Karpas-422 (cell line): Measurements from ENCODE around the gene BIN1. TPM values are rescaled to one million over a fixed set of nuclear protein-coding genes. Genes with fewer than 3 reads are reported as not detected.

Experiments used
- DNase-seq: peaks from one replicate; pipeline ENCODE4 v3.0.0-alpha.2; 2015
- H2AFZ ChIP-seq: fragments of 200-600 bp; sonication (generic); 2 replicates; pipeline ENCODE4 v1.6.1; 2014; ENCODE audit warnings: antibody characterized with exemption, low read length, mixed read lengths
- H3K27ac ChIP-seq: fragments of 200-600 bp; sonication (generic); 2 replicates; pipeline ENCODE4 v1.5.1; 2014; ENCODE audit warnings: mild to moderate bottlenecking, low read length, moderate library complexity
- H3K27me3 ChIP-seq: fragments of 200-600 bp; sonication (generic); 2 replicates; pipeline ENCODE4 v1.6.1; 2014; ENCODE audit warnings: low read length, mixed read lengths
- H3K36me3 ChIP-seq: fragments of 200-600 bp; sonication (generic); 2 replicates; pipeline ENCODE4 v1.6.1; 2014; ENCODE audit warnings: low read length, mixed read lengths; ENCODE audit not compliant: insufficient read depth
- H3K4me1 ChIP-seq: fragments of 200-600 bp; sonication (generic); 2 replicates; pipeline ENCODE4 v1.6.1; 2014; ENCODE audit warnings: mild to moderate bottlenecking, low read length, mixed read lengths
- H3K4me2 ChIP-seq: fragments of 200-600 bp; sonication (generic); 2 replicates; pipeline ENCODE4 v1.6.1; 2014; ENCODE audit warnings: low read length, low read depth, mild to moderate bottlenecking; ENCODE audit not compliant: poor library complexity, severe bottlenecking
- H3K4me3 ChIP-seq: fragments of 200-600 bp; sonication (generic); 2 replicates; pipeline ENCODE4 v1.5.1; 2014; ENCODE audit warnings: mild to moderate bottlenecking, antibody characterized with exemption, low read length, mixed read lengths
- H3K79me2 ChIP-seq: fragments of 200-600 bp; sonication (generic); 2 replicates; pipeline ENCODE4 v1.6.1; 2014; ENCODE audit warnings: mild to moderate bottlenecking, low read length, mixed read lengths
- H3K9ac ChIP-seq: fragments of 200-600 bp; sonication (generic); 2 replicates; pipeline ENCODE4 v1.6.0; 2014; ENCODE audit warnings: low read length
- H3K9me2 ChIP-seq: fragments of 200-600 bp; sonication (generic), shearing (Covaris generic); replicated peaks from 2 replicates; pipeline ENCODE4 v1.6.0; 2014; ENCODE audit warnings: mild to moderate bottlenecking, low read length, moderate library complexity; ENCODE audit not compliant: insufficient read depth
- H3K9me3 ChIP-seq: fragments of 300-700, 200-600 bp; sonication (generic); 2 replicates; pipeline ENCODE4 v1.6.1; 2014; ENCODE audit warnings: low read length, mixed read lengths
- H4K20me1 ChIP-seq: fragments of 200-600 bp; sonication (generic); 2 replicates; pipeline ENCODE4 v1.6.1; 2014; ENCODE audit warnings: mild to moderate bottlenecking, antibody characterized with exemption, low read length, low read depth; ENCODE audit not compliant: insufficient read depth
- total RNA-seq: library from RNA; depleted of rRNA; stranded (reverse); fragments of >200 nt; shearing (Covaris generic); gene quantifications from 2 replicates; pipeline ENCODE4 v1.2.3, GENCODE V29; 2014; ENCODE audit warnings: low replicate concordance

The BIN1 gene
- total RNA-seq, 1 experiment from 2014 or later: 8.4 TPM

- no peaks in the 10 kb centered on the region for H3K36me3 ChIP-seq
- H3K4me1 ChIP-seq: no peaks in the 10 kb centered on the region
- no peak overlapping the region for H3K9ac ChIP-seq
- no peaks in the 10 kb centered on the region for H3K9me2 ChIP-seq
- DNase-seq: no peak
- H3K4me3 ChIP-seq: no peak overlapping the region
- no peaks in the 10 kb centered on the region for H3K79me2 ChIP-seq
- no peak overlapping the region for H3K4me2 ChIP-seq
- H4K20me1 ChIP-seq: no peaks in the 10 kb centered on the region
- H3K27ac ChIP-seq: no peak overlapping the region
- H2AFZ ChIP-seq: no peak overlapping the region
- no peaks in the 10 kb centered on the region for H3K9me3 ChIP-seq
- no peaks in the 10 kb centered on the region for H3K27me3 ChIP-seq
These were observed 13.9 kb downstream of the BIN1 start for GRCh38 chr2:127092901-127093516.

- H3K9me2 ChIP-seq: no peaks in the 10 kb centered on the region
- H3K4me2 ChIP-seq: no peak overlapping the region
- H3K4me1 ChIP-seq: peaks cover 4% of the 10 kb centered on the region
- no peak overlapping the region for H3K27ac ChIP-seq
- no peaks in the 10 kb centered on the region for H3K9me3 ChIP-seq
- H3K36me3 ChIP-seq: no peaks in the 10 kb centered on the region
- no peak overlapping the region for H2AFZ ChIP-seq
- no peaks in the 10 kb centered on the region for H4K20me1 ChIP-seq
- H3K27me3 ChIP-seq: no peaks in the 10 kb centered on the region
- H3K9ac ChIP-seq: no peak overlapping the region
- no peaks in the 10 kb centered on the region for H3K79me2 ChIP-seq
- no peak overlapping the region for H3K4me3 ChIP-seq
- DNase-seq: no peak
These were observed 14.6 kb downstream of the BIN1 start for GRCh38 chr2:127092306-127092705.

- Histone ChIP-seq H3K27ac (no peak overlapping the region), H3K4me2 (no peak overlapping the region), H3K4me1 (peaks cover 9% of the 10 kb centered on the region), H3K36me3 (no peaks in the 10 kb centered on the region), H3K27me3 (no peaks in the 10 kb centered on the region), H3K79me2 (no peaks in the 10 kb centered on the region), H2AFZ (no peak overlapping the region), H3K4me3 (no peak overlapping the region), H4K20me1 (no peaks in the 10 kb centered on the region), H3K9me3 (no peaks in the 10 kb centered on the region), H3K9ac (no peak overlapping the region), H3K9me2 (no peaks in the 10 kb centered on the region)
- DNase-seq: no peak
These were observed 15.1 kb downstream of the BIN1 start for GRCh38 chr2:127091886-127092285.

- no peak overlapping the region for H3K9ac ChIP-seq
- no peaks in the 10 kb centered on the region for H3K9me3 ChIP-seq
- no peaks in the 10 kb centered on the region for H3K36me3 ChIP-seq
- H3K4me2 ChIP-seq: no peak overlapping the region
- H4K20me1 ChIP-seq: no peaks in the 10 kb centered on the region
- no peaks in the 10 kb centered on the region for H3K79me2 ChIP-seq
- no peak overlapping the region for H3K27ac ChIP-seq
- peaks cover 16% of the 10 kb centered on the region for H3K4me1 ChIP-seq
- no peaks in the 10 kb centered on the region for H3K27me3 ChIP-seq
- H3K4me3 ChIP-seq: no peak overlapping the region
- no peak overlapping the region for H2AFZ ChIP-seq
- no peaks in the 10 kb centered on the region for H3K9me2 ChIP-seq
- no peak for DNase-seq
These were observed 15.8 kb downstream of the BIN1 start for GRCh38 chr2:127091148-127091547.

GRCh38 chr2:127090281-127091120 is 16.5 kb downstream of the BIN1 start:
- Histone ChIP-seq H3K27me3 (no peaks in the 10 kb centered on the region), H4K20me1 (no peaks in the 10 kb centered on the region), H3K9ac (no peak overlapping the region), H3K4me1 (peaks cover 23% of the 10 kb centered on the region), H3K9me2 (no peaks in the 10 kb centered on the region), H3K4me2 (no peak overlapping the region), H2AFZ (no peak overlapping the region), H3K9me3 (no peaks in the 10 kb centered on the region), H3K79me2 (no peaks in the 10 kb centered on the region), H3K36me3 (no peaks in the 10 kb centered on the region), H3K4me3 (no peak overlapping the region), H3K27ac (no peak overlapping the region)
- no peak for DNase-seq

- H2AFZ ChIP-seq: no peak overlapping the region
- no peaks in the 10 kb centered on the region for H3K27me3 ChIP-seq
- no peak for DNase-seq
- no peaks in the 10 kb centered on the region for H3K9me3 ChIP-seq
- H3K4me2 ChIP-seq: no peak overlapping the region
- peaks cover 28% of the 10 kb centered on the region for H3K4me1 ChIP-seq
- H3K9me2 ChIP-seq: no peaks in the 10 kb centered on the region
- H3K27ac ChIP-seq: no peak overlapping the region
- H3K36me3 ChIP-seq: no peaks in the 10 kb centered on the region
- no peak overlapping the region for H3K4me3 ChIP-seq
- no peaks in the 10 kb centered on the region for H3K79me2 ChIP-seq
- H4K20me1 ChIP-seq: no peaks in the 10 kb centered on the region
- H3K9ac ChIP-seq: no peak overlapping the region
These were observed 17.3 kb downstream of the BIN1 start for GRCh38 chr2:127089478-127090235.

GRCh38 chr2:127088706-127089105 is 18.2 kb downstream of the BIN1 start:
- no peak overlapping the region for H3K4me2 ChIP-seq
- no peaks in the 10 kb centered on the region for H3K79me2 ChIP-seq
- H2AFZ ChIP-seq: no peak overlapping the region
- no peak overlapping the region for H3K4me3 ChIP-seq
- H3K27ac ChIP-seq: no peak overlapping the region
- no peak for DNase-seq
- no peaks in the 10 kb centered on the region for H3K27me3 ChIP-seq
- H4K20me1 ChIP-seq: no peaks in the 10 kb centered on the region
- H3K9me3 ChIP-seq: no peaks in the 10 kb centered on the region
- no peak overlapping the region for H3K9ac ChIP-seq
- H3K9me2 ChIP-seq: no peaks in the 10 kb centered on the region
- H3K36me3 ChIP-seq: no peaks in the 10 kb centered on the region
- peaks cover 28% of the 10 kb centered on the region for H3K4me1 ChIP-seq

- H4K20me1 ChIP-seq: no peaks in the 10 kb centered on the region
- H3K4me1 ChIP-seq: peaks cover 28% of the 10 kb centered on the region
- DNase-seq: peak; percentile 51
- no peak overlapping the region for H3K9ac ChIP-seq
- H3K4me2 ChIP-seq: no peak overlapping the region
- H3K36me3 ChIP-seq: no peaks in the 10 kb centered on the region
- no peaks in the 10 kb centered on the region for H3K9me2 ChIP-seq
- no peak overlapping the region for H3K4me3 ChIP-seq
- no peak overlapping the region for H2AFZ ChIP-seq
- no peaks in the 10 kb centered on the region for H3K79me2 ChIP-seq
- no peak overlapping the region for H3K27ac ChIP-seq
- no peaks in the 10 kb centered on the region for H3K9me3 ChIP-seq
- H3K27me3 ChIP-seq: no peaks in the 10 kb centered on the region
These were observed 19.0 kb downstream of the BIN1 start for GRCh38 chr2:127087791-127088495.
